Spleen (tissue), 11 donors: Measurements from ENCODE around the gene CRYBG1. TPM values are rescaled to one million over a fixed set of nuclear protein-coding genes. Genes with fewer than 3 reads are reported as not detected.
A peak's percentile ranks its signal among the peaks of the same experiment; 100 is the strongest.

ENCODE experiments used
- DNase-seq: peaks from one replicate; pipeline ENCODE4 v3.0.0-alpha.2; 2020
- H3K27ac ChIP-seq, 8 donors: fragments of 200-600 bp; sonication (generic) in 7 of 8; 1 replicate in 4 of 8; 2 replicates in 4 of 8; pipeline versions ENCODE4 v1.5.0 to v1.8.0; 2016 to 2021; ENCODE audit warnings: inconsistent platforms in 4 of 8, mild to moderate bottlenecking in 4 of 8, moderate library complexity in 1 of 8
- H3K27me3 ChIP-seq, 7 donors: fragments of 200-600 bp; sonication (generic) in 6 of 7; replicated peaks in 1 of 7; 1 replicate in 4 of 7; 2 replicates in 3 of 7; pipeline versions ENCODE4 v1.5.0 to v1.8.0; 2016 to 2021; ENCODE audit warnings: inconsistent platforms in 3 of 7, mild to moderate bottlenecking in 1 of 7
- H3K36me3 ChIP-seq, 6 donors: fragments of 200-600 bp; sonication (generic) in 5 of 6; 1 replicate in 4 of 6; 2 replicates in 2 of 6; pipeline versions ENCODE4 v1.5.0 to v1.8.0; 2016 to 2021; ENCODE audit warnings: inconsistent platforms in 2 of 6
- H3K4me1 ChIP-seq, 6 donors: fragments of 200-600 bp; sonication (generic) in 5 of 6; 1 replicate in 3 of 6; 2 replicates in 3 of 6; pipeline versions ENCODE4 v1.5.0 to v1.8.0; 2016 to 2021; ENCODE audit warnings: inconsistent platforms in 3 of 6
- H3K4me3 ChIP-seq, 8 donors: fragments of 200-600 bp; sonication (generic) in 7 of 8; 1 replicate in 4 of 8; 2 replicates in 4 of 8; pipeline versions ENCODE4 v1.5.0 to v1.8.0; 2016 to 2021; ENCODE audit warnings: inconsistent platforms in 4 of 8, mild to moderate bottlenecking in 4 of 8, moderate library complexity in 2 of 8
- H3K9me3 ChIP-seq, 8 donors: fragments of 200-600 bp; sonication (generic) in 7 of 8; 1 replicate in 4 of 8; 2 replicates in 4 of 8; pipeline versions ENCODE4 v1.5.0 to v1.8.0; 2016 to 2021; ENCODE audit warnings: inconsistent platforms in 4 of 8
- CTCF ChIP-seq, 11 experiments: fragments of 200-600 bp in 7 of 11; fragments of 450-650 bp in 4 of 11; sonication (generic) in 4 of 11; IDR thresholded peaks in 8 of 11; conservative IDR thresholded peaks in 3 of 11; 1 replicate in 7 of 11; 2 replicates in 4 of 11; pipeline versions ENCODE4 v1.4.0 to v1.8.0; 2016 to 2021; ENCODE audit warnings: antibody characterized with exemption in 11 of 11, inconsistent platforms in 4 of 11, mild to moderate bottlenecking in 1 of 11
- POLR2A ChIP-seq, 3 donors: fragments of 450-650 bp; IDR thresholded peaks; one replicate each; pipeline ENCODE4 v1.5.1; 2017; ENCODE audit warnings: antibody characterized with exemption in 3 of 3, mild to moderate bottlenecking in 1 of 3
- POLR2AphosphoS5 ChIP-seq, 3 donors: sonication (generic); formaldehyde crosslinking; IDR thresholded peaks; one replicate each; pipeline ENCODE4 v1.5.1; 2017; ENCODE audit warnings: antibody characterized with exemption in 3 of 3
- WGBS, 5 donors: extraction: QIAGEN DNeasy Blood & Tissue Kit in 3 of 5; methylation state at CpG; one replicate each; pipeline versions ENCODE4 v1.1.5 to v1.1.7; 2013 to 2018; 5-methylcytosine and 5-hydroxymethylcytosine counted together
- intact Hi-C: fragments of 100-400 bp; cut with DNase I; formaldehyde crosslinking; loops from one replicate; pipeline ENCODE4 v1.15.0; 2023; ENCODE audit warnings: low total_unique reads
- polyA plus RNA-seq, 3 donors: library from polyadenylated mRNA; stranded (reverse); fragments of 200-250 nt; gene quantifications; one replicate each; pipeline ENCODE4 v1.2.1, GENCODE V29; 2013
- total RNA-seq, 7 donors: library from RNA; depleted of rRNA in 3 of 7; stranded (reverse); fragments of >200 nt in 3 of 7; fragmentation: NEBNext Ultra II Directional in 4 of 7; extraction: Animal tissue kit (Norgen Biotek cat#: 25700) in 4 of 7; gene quantifications; one replicate each; pipeline versions ENCODE4 v1.1.0 to v1.2.1, GENCODE V29; 2016 to 2021
- donor health status: healthy with polysubstance abuse.
- donor health status: DM: no; HTN: no; CAD: no; lungs with moderate emphysema.
- donor health status: DM: no; HTN: no; CAD: no.
- donor health status: Bipolar disorder and iron deficiency.
- donor health status: healthy.
- donor health status: DM: no; HTN: no; CAD: no.
- donor health status: DM: yes; HTN: yes; CAD: no.

Gene CRYBG1
- total and polyA plus RNA-seq, 10 donors: 5.6 to 39.1 (median 28.1) TPM

GRCh38 chr6:106611030-106611429 is 250.5 kb downstream of the CRYBG1 start:
- TF ChIP-seq POLR2A (IDR thresholded peaks at IDR 0.05) (no peak), POLR2AphosphoS5 (IDR thresholded peaks at IDR 0.05) (no peak), CTCF (IDR thresholded peaks at IDR 0.05 in 8 of 11, conservative IDR thresholded peaks at IDR 0.05 in 3 of 11) (no peak)
- no peak overlapping the region for H3K27ac ChIP-seq
- intact Hi-C loops: no loop called here
- 93 to 99% (median 96%) methylated on average over 2 of the region's 2 CpGs for WGBS, 5 donors
- no peak overlapping the region for H3K4me3 ChIP-seq
- no peaks in the 10 kb centered on the region for H3K9me3 ChIP-seq
- peaks cover 0 to 49% (median 3%) of the 10 kb centered on the region in 6 donors for H3K4me1 ChIP-seq
- no peak for DNase-seq
- peaks cover 0 to 33% (median 1%) of the 10 kb centered on the region in 6 donors for H3K36me3 ChIP-seq
- H3K27me3 ChIP-seq: no peaks in the 10 kb centered on the region

- H3K9me3 ChIP-seq: no peaks in the 10 kb centered on the region
- DNase-seq: no peak
- TF ChIP-seq CTCF (IDR thresholded peaks at IDR 0.05 in 8 of 11, conservative IDR thresholded peaks at IDR 0.05 in 3 of 11): no peak
- no peak for TF ChIP-seq POLR2A (IDR thresholded peaks at IDR 0.05)
- no peak for TF ChIP-seq POLR2AphosphoS5 (IDR thresholded peaks at IDR 0.05)
- no peak overlapping the region for H3K27ac ChIP-seq
- no peak overlapping the region for H3K4me3 ChIP-seq
- no peaks in the 10 kb centered on the region for H3K27me3 ChIP-seq
- peaks cover 0 to 44% (median 3%) of the 10 kb centered on the region in 6 donors for H3K4me1 ChIP-seq
- WGBS, 5 donors: 87 to 94% (median 90%) methylated on average over 9 of the region's 9 CpGs
- H3K36me3 ChIP-seq: peaks cover 0 to 49% (median 1%) of the 10 kb centered on the region in 6 donors
- intact Hi-C loops: no loop called here
Measured at GRCh38 chr6:106612671-106613416, 252.3 kb downstream of the CRYBG1 start.

GRCh38 chr6:106613590-106613989 is 253.1 kb downstream of the CRYBG1 start:
- Histone ChIP-seq H3K27ac (no peak overlapping the region), H3K4me1 (peaks cover 0 to 37% (median 0%) of the 10 kb centered on the region in 6 donors), H3K4me3 (no peak overlapping the region), H3K9me3 (no peaks in the 10 kb centered on the region), H3K27me3 (no peaks in the 10 kb centered on the region), H3K36me3 (peaks cover 0 to 54% (median 2%) of the 10 kb centered on the region in 6 donors)
- 87 to 100% (median 93%) methylated on average over 1 of the region's 1 CpG for WGBS, 5 donors
- no peak for TF ChIP-seq POLR2AphosphoS5 (IDR thresholded peaks at IDR 0.05)
- TF ChIP-seq CTCF (IDR thresholded peaks at IDR 0.05 in 8 of 11, conservative IDR thresholded peaks at IDR 0.05 in 3 of 11): no peak
- TF ChIP-seq POLR2A (IDR thresholded peaks at IDR 0.05): no peak
- intact Hi-C loops: no loop called here
- DNase-seq: no peak

- TF ChIP-seq POLR2A (IDR thresholded peaks at IDR 0.05) (no peak), CTCF (IDR thresholded peaks at IDR 0.05 in 8 of 11, conservative IDR thresholded peaks at IDR 0.05 in 3 of 11) (no peak), POLR2AphosphoS5 (IDR thresholded peaks at IDR 0.05) (no peak)
- DNase-seq: no peak
- Histone ChIP-seq H3K27me3 (no peaks in the 10 kb centered on the region), H3K27ac (peak overlapping the region in 2 of 8 donors; percentile 7 to 9), H3K4me3 (no peak overlapping the region), H3K36me3 (peaks cover 0 to 60% (median 3%) of the 10 kb centered on the region in 6 donors), H3K9me3 (no peaks in the 10 kb centered on the region), H3K4me1 (peaks cover 0 to 31% (median 0%) of the 10 kb centered on the region in 6 donors)
- 36 to 63% (median 50%) methylated on average over 1 of the region's 1 CpG for WGBS, 5 donors
- intact Hi-C loops: no loop called here
Measured at GRCh38 chr6:106614166-106614565, 253.6 kb downstream of the CRYBG1 start.
